CD14-positive monocyte (primary cell): ENCODE measurements around the gene POMC. TPM values are rescaled to one million over a fixed set of nuclear protein-coding genes. Genes with fewer than 3 reads are reported as not detected.
A peak's percentile ranks its signal among the peaks of the same experiment; 100 is the strongest.

Experiments
- DNase-seq, 3 donors: peaks; one replicate each; pipeline ENCODE4 v3.0.0-alpha.2; 2011 to 2022
- H2AFZ ChIP-seq: 2 replicates; pipeline ENCODE4 v1.6.0; 2012; ENCODE audit warnings: mild to moderate bottlenecking, low read depth, low read length, inconsistent platforms; ENCODE audit not compliant: insufficient read depth, poor library complexity, severe bottlenecking
- H3K27ac ChIP-seq, 2 donors: 1 replicate in 1 of 2; 2 replicates in 1 of 2; pipeline ENCODE4 v1.5.1; 2012 to 2013; ENCODE audit warnings: low read length in 2 of 2, control low read depth in 1 of 2, inconsistent platforms in 1 of 2, low read depth in 1 of 2, mild to moderate bottlenecking in 1 of 2
- H3K27me3 ChIP-seq, 2 donors: one replicate each; pipeline versions ENCODE4 v1.6.0 to v1.6.1; 2011 to 2013; ENCODE audit warnings: low read length in 2 of 2; ENCODE audit not compliant: control insufficient read depth in 2 of 2, insufficient read depth in 2 of 2
- H3K36me3 ChIP-seq, 2 donors: replicated peaks in 1 of 2; 1 replicate in 1 of 2; 2 replicates in 1 of 2; pipeline versions ENCODE4 v1.5.1 to v1.6.1; 2012 to 2013; ENCODE audit warnings: low read length in 2 of 2, control low read depth in 1 of 2, inconsistent platforms in 1 of 2, mild to moderate bottlenecking in 1 of 2; ENCODE audit not compliant: insufficient read depth in 2 of 2, control insufficient read depth in 1 of 2
- H3K4me1 ChIP-seq, 2 donors: 1 replicate in 1 of 2; 2 replicates in 1 of 2; pipeline versions ENCODE4 v1.5.1 to v1.6.1; 2012 to 2013; ENCODE audit warnings: low read length in 2 of 2, control low read depth in 1 of 2, inconsistent platforms in 1 of 2, mild to moderate bottlenecking in 1 of 2, moderate library complexity in 1 of 2; ENCODE audit not compliant: insufficient read depth in 2 of 2, control insufficient read depth in 1 of 2
- H3K4me2 ChIP-seq: replicated peaks from 2 replicates; pipeline ENCODE3; 2012; ENCODE audit warnings: low read length, moderate library complexity, mild to moderate bottlenecking; ENCODE audit not compliant: poor library complexity, severe bottlenecking; ENCODE audit errors: extremely low read depth
- H3K4me3 ChIP-seq, 3 experiments: fragments of 200-600 bp in 1 of 3; sonication (generic) in 1 of 3; replicated peaks in 1 of 3; 1 replicate in 2 of 3; 2 replicates in 1 of 3; pipeline ENCODE4 v1.5.1; 2011 to 2013; ENCODE audit warnings: low read length in 3 of 3, mild to moderate bottlenecking in 3 of 3, control low read depth in 2 of 3, low read depth in 2 of 3, inconsistent platforms in 1 of 3, moderate library complexity in 1 of 3
- H3K79me2 ChIP-seq: 2 replicates; pipeline ENCODE4 v1.6.0; 2012; ENCODE audit warnings: mild to moderate bottlenecking, control low read depth, inconsistent platforms, low read length, moderate library complexity; ENCODE audit not compliant: insufficient read depth
- H3K9ac ChIP-seq: 2 replicates; pipeline ENCODE4 v1.6.0; 2017; ENCODE audit warnings: low read length, mild to moderate bottlenecking; ENCODE audit not compliant: insufficient read depth, poor library complexity, severe bottlenecking
- H3K9me3 ChIP-seq, 2 donors: replicated peaks in 1 of 2; 1 replicate in 1 of 2; 2 replicates in 1 of 2; pipeline versions ENCODE4 v1.5.1 to v1.6.1; 2012 to 2013; ENCODE audit warnings: low read length in 2 of 2, control low read depth in 1 of 2; ENCODE audit not compliant: control insufficient read depth in 1 of 2, insufficient read depth in 1 of 2
- H4K20me1 ChIP-seq: 2 replicates; pipeline ENCODE4 v1.6.0; 2012; ENCODE audit warnings: mild to moderate bottlenecking, low read length, control low read depth, moderate library complexity; ENCODE audit not compliant: insufficient read depth
- H3K27ac Mint-ChIP-seq, 7 donors: one replicate each; pipeline ENCODE4 v1.8.0; 2020; ENCODE audit warnings: mild to moderate bottlenecking in 7 of 7, mixed read lengths in 7 of 7, moderate library complexity in 6 of 7, inconsistent platforms in 2 of 7
- H3K27me3 Mint-ChIP-seq, 3 donors: one replicate each; pipeline ENCODE4 v1.8.0; 2021 to 2022; ENCODE audit warnings: low read depth in 3 of 3, mild to moderate bottlenecking in 3 of 3, mixed read lengths in 3 of 3, moderate library complexity in 3 of 3, inconsistent platforms in 1 of 3
- H3K36me3 Mint-ChIP-seq, 2 donors: one replicate each; pipeline ENCODE4 v1.8.0; 2020; ENCODE audit warnings: mixed read lengths in 2 of 2, inconsistent platforms in 1 of 2, mild to moderate bottlenecking in 1 of 2
- H3K4me1 Mint-ChIP-seq: one replicate; pipeline ENCODE4 v1.8.0; 2020; ENCODE audit warnings: mild to moderate bottlenecking, mixed read lengths
- H3K4me3 Mint-ChIP-seq, 2 donors: one replicate each; pipeline ENCODE4 v1.8.0; 2020; ENCODE audit warnings: mild to moderate bottlenecking in 2 of 2, mixed read lengths in 2 of 2, moderate library complexity in 1 of 2
- H3K9me3 Mint-ChIP-seq, 7 donors: one replicate each; pipeline ENCODE4 v1.8.0; 2020 to 2022; ENCODE audit warnings: mixed read lengths in 7 of 7, mild to moderate bottlenecking in 6 of 7, moderate library complexity in 6 of 7, inconsistent platforms in 2 of 7
- CTCF ChIP-seq: fragments of 200-600 bp; IDR thresholded peaks from one replicate; pipeline ENCODE4 v1.8.0; 2022; ENCODE audit warnings: antibody characterized with exemption, mild to moderate bottlenecking
- WGBS: methylation state at CpG from one replicate; pipeline ENCODE4 v1.1.5; 2013; ENCODE audit warnings: missing lambda C conversion rate; ENCODE audit not compliant: insufficient coverage; 5-methylcytosine and 5-hydroxymethylcytosine counted together
- intact Hi-C, 2 donors: fragments of 100-400 bp; cut with micrococcal nuclease; formaldehyde crosslinking; loops; one replicate each; pipeline versions ENCODE4 v1.15.0 to v1.15.1; 2023
- polyA plus RNA-seq, 3 donors: library from polyadenylated mRNA; depleted of rRNA in 1 of 3; unstranded in 2 of 3; stranded (reverse) in 1 of 3; fragments of 300-500 nt in 2 of 3; fragments of >200 nt in 1 of 3; fragmentation: Illumina TruSeq in 2 of 3; gene quantifications; 1 replicate in 2 of 3; 2 replicates in 1 of 3; pipeline ENCODE4 v1.2.3, GENCODE V29; 2012 to 2021

Gene POMC
- polyA plus RNA-seq, 3 donors = 3.5 to 4.7 (median 4.6) TPM

GRCh38 chr2:25161055-25161781 lies 7.2 kb downstream of the POMC start:
- H2AFZ ChIP-seq = peak overlapping the region; percentile 92
- peak overlapping the region; percentile 42 to 72 (median 42) for H3K4me3 ChIP-seq
- H3K9ac ChIP-seq = peak overlapping the region; percentile 66
- Mint-ChIP-seq H3K36me3 (peaks cover 0 to 6% of the 10 kb centered on the region in 2 donors), H3K4me3 (peak overlapping the region; percentile 53 to 78), H3K9me3 (peaks cover 2 to 24% (median 12%) of the 10 kb centered on the region in 7 donors), H3K4me1 (peaks cover 21% of the 10 kb centered on the region), H3K27me3 (peaks cover 15 to 39% (median 23%) of the 10 kb centered on the region in 3 donors), H3K27ac (peak overlapping the region in 3 of 7 donors; percentile 8 to 40 (median 37))
- peaks cover 5 to 17% of the 10 kb centered on the region in 2 donors for H3K4me1 ChIP-seq
- H3K36me3 ChIP-seq = no peaks in the 10 kb centered on the region
- peak; percentile 57 to 72 (median 58) for DNase-seq
- no peaks in the 10 kb centered on the region for H3K79me2 ChIP-seq
- H4K20me1 ChIP-seq = no peaks in the 10 kb centered on the region
- peaks cover 2 to 35% of the 10 kb centered on the region in 2 donors for H3K27me3 ChIP-seq
- 40% methylated on average over 69 of the region's 69 CpGs for WGBS
- H3K9me3 ChIP-seq = peaks cover 0 to 12% of the 10 kb centered on the region in 2 donors
- H3K4me2 ChIP-seq = peak overlapping the region; percentile 68
- TF ChIP-seq CTCF = no peak
- intact Hi-C loops = no loop called here
- H3K27ac ChIP-seq = peak overlapping the region; percentile 43 to 72

- H3K4me1 Mint-ChIP-seq = peaks cover 13% of the 10 kb centered on the region
- no peak for TF ChIP-seq CTCF
- H3K27me3 ChIP-seq = peaks cover 0 to 26% of the 10 kb centered on the region in 2 donors
- H3K4me3 Mint-ChIP-seq = peak overlapping the region; percentile 47 to 60
- H3K27me3 Mint-ChIP-seq = peaks cover 13 to 30% (median 14%) of the 10 kb centered on the region in 3 donors
- peaks cover 0 to 6% of the 10 kb centered on the region in 2 donors for H3K36me3 Mint-ChIP-seq
- H2AFZ ChIP-seq = no peak overlapping the region
- H3K79me2 ChIP-seq = no peaks in the 10 kb centered on the region
- intact Hi-C loops = no loop called here
- no peak overlapping the region for H3K27ac ChIP-seq
- DNase-seq = no peak
- peak overlapping the region in 1 of 3 experiments; percentile 72 for H3K4me3 ChIP-seq
- H3K9me3 Mint-ChIP-seq = peaks cover 2 to 24% (median 12%) of the 10 kb centered on the region in 7 donors
- peaks cover 5 to 17% of the 10 kb centered on the region in 2 donors for H3K4me1 ChIP-seq
- H3K36me3 ChIP-seq = no peaks in the 10 kb centered on the region
- peak overlapping the region in 1 of 7 donors; percentile 42 for H3K27ac Mint-ChIP-seq
- H3K4me2 ChIP-seq = peak overlapping the region; percentile 68
- H3K9ac ChIP-seq = no peak overlapping the region
- peaks cover 0 to 12% of the 10 kb centered on the region in 2 donors for H3K9me3 ChIP-seq
- H4K20me1 ChIP-seq = no peaks in the 10 kb centered on the region
- 83% methylated on average over 4 of the region's 10 CpGs for WGBS
These were observed 8.0 kb downstream of the POMC start for GRCh38 chr2:25160376-25160775.
